ENCODE measurements around the gene APCDD1L.

Gene APCDD1L

DNA sequence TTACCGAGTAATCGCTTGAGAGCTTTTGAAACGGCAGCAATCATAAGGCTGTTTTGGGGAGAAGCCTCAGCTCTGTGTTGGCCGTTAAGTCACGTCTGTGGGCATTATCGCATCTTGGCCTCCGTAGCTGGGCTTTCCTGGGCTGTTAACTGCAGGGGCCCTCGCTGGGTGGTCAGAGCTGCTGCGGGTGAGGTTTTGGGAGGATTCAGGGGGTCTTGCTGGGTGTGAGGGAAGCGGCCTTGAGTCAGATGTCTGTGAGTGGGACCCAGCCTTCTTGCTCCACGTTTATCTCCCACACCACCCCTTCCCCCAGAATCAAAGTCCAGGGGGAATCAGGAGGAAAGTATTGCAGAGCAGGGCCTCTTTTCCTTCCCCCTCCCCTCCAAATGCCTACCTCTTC, 3.2 kb upstream of the APCDD1L start:
- H3K27ac ChIP-seq, result no peak overlapping the region
- no peak overlapping the region for H2AFZ ChIP-seq
- H3K27me3 ChIP-seq (ENCODE audit: control insufficient read depth, insufficient read depth, low read length), result no peaks in the 10 kb centered on the region
- H3K9ac ChIP-seq, result no peak overlapping the region
- no peaks in the 10 kb centered on the region for H3K79me2 ChIP-seq
- no peaks in the 10 kb centered on the region for H3K36me3 ChIP-seq (ENCODE audit: control insufficient read depth, insufficient read depth, low read length)
- H3K4me3 ChIP-seq (ENCODE audit: low read depth, low read length), result no peak overlapping the region
- H3K4me2 ChIP-seq (ENCODE audit: low read length), result no peak overlapping the region
- H3K9me3 ChIP-seq (ENCODE audit: control insufficient read depth, low read length), result no peaks in the 10 kb centered on the region
- TF ChIP-seq, protein P1, sequence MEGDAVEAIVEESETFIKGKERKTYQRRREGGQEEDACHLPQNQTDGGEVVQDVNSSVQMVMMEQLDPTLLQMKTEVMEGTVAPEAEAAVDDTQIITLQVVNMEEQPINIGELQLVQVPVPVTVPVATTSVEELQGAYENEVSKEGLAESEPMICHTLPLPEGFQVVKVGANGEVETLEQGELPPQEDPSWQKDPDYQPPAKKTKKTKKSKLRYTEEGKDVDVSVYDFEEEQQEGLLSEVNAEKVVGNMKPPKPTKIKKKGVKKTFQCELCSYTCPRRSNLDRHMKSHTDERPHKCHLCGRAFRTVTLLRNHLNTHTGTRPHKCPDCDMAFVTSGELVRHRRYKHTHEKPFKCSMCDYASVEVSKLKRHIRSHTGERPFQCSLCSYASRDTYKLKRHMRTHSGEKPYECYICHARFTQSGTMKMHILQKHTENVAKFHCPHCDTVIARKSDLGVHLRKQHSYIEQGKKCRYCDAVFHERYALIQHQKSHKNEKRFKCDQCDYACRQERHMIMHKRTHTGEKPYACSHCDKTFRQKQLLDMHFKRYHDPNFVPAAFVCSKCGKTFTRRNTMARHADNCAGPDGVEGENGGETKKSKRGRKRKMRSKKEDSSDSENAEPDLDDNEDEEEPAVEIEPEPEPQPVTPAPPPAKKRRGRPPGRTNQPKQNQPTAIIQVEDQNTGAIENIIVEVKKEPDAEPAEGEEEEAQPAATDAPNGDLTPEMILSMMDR (IDR thresholded peaks at IDR 0.05), result no peak
- no peaks in the 10 kb centered on the region for H3K4me1 ChIP-seq

DNA sequence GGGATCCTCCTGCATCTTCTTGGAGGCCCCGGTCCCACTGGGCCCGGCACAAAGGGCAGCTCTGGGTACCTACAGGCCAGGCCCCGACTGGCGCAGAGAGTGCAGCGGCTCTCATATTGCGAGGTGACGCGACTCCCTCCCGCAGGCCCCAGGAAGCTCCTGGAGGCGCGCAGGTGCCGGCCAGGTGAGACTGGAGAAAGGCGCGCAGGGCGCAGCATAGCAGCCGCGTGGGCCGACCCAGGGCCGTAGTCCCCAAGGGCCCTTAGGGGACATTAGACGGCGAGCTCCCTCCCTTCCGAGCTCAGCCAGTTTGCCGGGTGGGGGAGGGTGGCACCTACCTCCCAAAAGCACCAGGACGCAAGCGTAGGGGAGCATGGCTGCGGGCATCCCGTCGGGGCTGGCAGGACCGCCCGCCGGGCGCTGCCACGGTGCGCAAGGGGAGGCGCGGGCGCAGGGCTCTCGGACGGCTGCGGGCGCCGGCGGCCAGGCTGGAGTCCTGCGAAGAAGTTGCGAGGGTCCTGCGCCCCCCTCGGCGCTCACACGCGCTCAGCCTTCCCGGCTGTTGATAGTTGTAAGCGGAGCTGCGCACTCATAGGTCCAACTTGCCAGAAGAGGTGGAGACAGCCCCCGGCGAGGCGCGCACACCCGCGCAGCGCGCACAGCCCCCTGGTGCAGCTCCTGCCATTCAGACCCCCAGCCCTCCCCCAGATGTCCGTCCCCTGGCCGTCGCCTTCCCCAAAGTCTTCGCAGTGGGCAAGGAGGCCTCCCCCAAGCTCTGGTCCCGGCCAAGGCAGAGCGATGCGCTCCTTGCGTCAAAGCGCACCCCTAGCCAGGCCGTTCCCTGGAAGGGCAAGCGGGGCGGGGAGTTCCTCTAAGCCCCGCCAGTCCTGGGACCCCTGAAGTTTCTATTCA, 622 bp downstream of the APCDD1L start:
- H3K36me3 ChIP-seq (ENCODE audit: control insufficient read depth, insufficient read depth, low read length), result no peaks in the 10 kb centered on the region
- no peak overlapping the region for H3K27ac ChIP-seq
- H3K4me1 ChIP-seq, result no peaks in the 10 kb centered on the region
- no peak overlapping the region for H3K4me3 ChIP-seq (ENCODE audit: low read depth, low read length)
- TF ChIP-seq, protein P1 (IDR thresholded peaks at IDR 0.05), result no peak
- no peak overlapping the region for H3K4me2 ChIP-seq (ENCODE audit: low read length)
- no peaks in the 10 kb centered on the region for H3K79me2 ChIP-seq
- no peaks in the 10 kb centered on the region for H3K27me3 ChIP-seq (ENCODE audit: control insufficient read depth, insufficient read depth, low read length)
- H3K9ac ChIP-seq, result no peak overlapping the region
- no peak overlapping the region for H2AFZ ChIP-seq
- no peaks in the 10 kb centered on the region for H3K9me3 ChIP-seq (ENCODE audit: control insufficient read depth, low read length)

DNA sequence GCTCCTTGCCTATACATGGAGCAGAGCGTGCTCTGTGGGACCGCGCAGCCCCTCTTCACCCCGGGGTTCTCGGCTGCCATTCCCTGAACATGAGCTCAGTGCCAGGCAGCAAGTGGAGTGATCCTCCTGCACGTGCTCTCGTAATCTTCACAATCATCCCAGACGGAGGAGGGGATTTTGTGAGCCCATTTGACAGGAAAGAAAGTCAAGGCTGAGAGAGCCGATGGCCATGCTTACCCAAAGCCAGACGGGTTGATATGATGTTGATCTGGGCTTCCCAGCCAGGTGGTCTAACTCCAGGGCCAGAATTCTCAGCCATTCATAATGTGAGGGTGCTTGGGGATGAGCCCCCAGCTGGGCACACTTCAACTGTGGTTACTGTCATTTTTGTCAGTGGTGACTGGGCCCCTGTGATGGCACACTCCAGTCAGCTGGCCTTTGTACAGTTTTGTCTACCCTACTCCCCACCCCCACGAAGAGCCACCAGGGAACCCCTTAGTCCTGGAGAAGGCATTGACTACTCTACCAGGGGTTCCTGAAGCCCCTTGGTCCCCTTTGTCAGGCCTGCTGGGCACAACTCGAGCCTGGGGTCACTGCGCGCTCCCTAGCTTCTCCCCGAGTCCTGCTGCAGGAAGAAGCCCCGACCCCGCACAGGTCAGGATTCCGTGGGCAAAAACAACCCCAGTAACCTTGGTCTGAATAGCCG, 1.5 kb downstream of the APCDD1L start:
- no peaks in the 10 kb centered on the region for H3K27me3 ChIP-seq (ENCODE audit: control insufficient read depth, insufficient read depth, low read length)
- H3K4me1 ChIP-seq, result no peaks in the 10 kb centered on the region
- H3K9me3 ChIP-seq (ENCODE audit: control insufficient read depth, low read length), result no peaks in the 10 kb centered on the region
- H3K4me3 ChIP-seq (ENCODE audit: low read depth, low read length), result no peak overlapping the region
- H3K27ac ChIP-seq, result no peak overlapping the region
- TF ChIP-seq, protein P1 (IDR thresholded peaks at IDR 0.05), result no peak
- H3K4me2 ChIP-seq (ENCODE audit: low read length), result no peak overlapping the region
- H2AFZ ChIP-seq, result no peak overlapping the region
- H3K79me2 ChIP-seq, result no peaks in the 10 kb centered on the region
- H3K36me3 ChIP-seq (ENCODE audit: control insufficient read depth, insufficient read depth, low read length), result no peaks in the 10 kb centered on the region
- no peak overlapping the region for H3K9ac ChIP-seq

DNA sequence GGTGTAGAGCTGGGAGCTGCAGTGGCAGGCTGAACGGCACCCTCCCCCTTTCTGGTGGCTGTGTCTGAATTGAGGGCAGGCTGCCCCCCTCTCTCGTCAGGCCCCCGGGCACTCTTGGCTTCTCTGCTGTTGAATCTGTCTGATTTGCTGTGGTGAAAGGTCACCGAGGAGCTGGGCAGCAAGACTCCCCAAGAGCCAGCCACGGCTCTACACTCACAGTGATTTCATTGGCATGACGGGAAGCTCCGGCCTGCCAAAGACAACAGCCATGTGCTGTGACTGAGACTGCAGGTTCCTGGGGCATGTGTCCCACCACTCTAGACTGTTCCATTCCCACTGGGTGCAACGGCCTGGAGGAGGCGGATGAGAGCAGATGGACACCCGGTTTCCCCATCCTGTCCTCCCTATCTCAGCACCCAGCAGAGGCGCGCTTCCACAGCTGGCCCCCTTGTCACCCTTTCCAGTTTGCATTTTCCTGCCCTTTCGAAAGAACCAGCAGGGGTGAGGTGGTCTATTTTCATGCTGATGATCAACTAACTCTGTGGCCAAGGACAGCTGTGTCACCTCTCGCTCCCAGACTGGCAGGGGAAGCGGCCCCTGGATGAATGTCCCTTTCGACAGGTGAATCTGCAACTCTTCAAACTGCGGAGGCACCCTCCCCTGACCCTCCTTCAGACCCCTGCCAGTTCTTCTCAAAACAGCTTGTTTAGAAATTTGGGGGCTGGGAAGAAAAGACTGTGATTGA, 2.2 kb downstream of the APCDD1L start:
- Histone ChIP-seq H2AFZ (no peak overlapping the region), H3K4me1 (no peaks in the 10 kb centered on the region), H3K9me3 (ENCODE audit: control insufficient read depth, low read length) (no peaks in the 10 kb centered on the region), H3K9ac (no peak overlapping the region), H3K27me3 (ENCODE audit: control insufficient read depth, insufficient read depth, low read length) (no peaks in the 10 kb centered on the region), H3K4me3 (ENCODE audit: low read depth, low read length) (no peak overlapping the region), H3K36me3 (ENCODE audit: control insufficient read depth, insufficient read depth, low read length) (no peaks in the 10 kb centered on the region), H3K79me2 (no peaks in the 10 kb centered on the region), H3K4me2 (ENCODE audit: low read length) (no peak overlapping the region), H3K27ac (no peak overlapping the region)
- TF ChIP-seq, protein P1 (IDR thresholded peaks at IDR 0.05), result no peak
